NCI-H510A (cell line): ENCODE results near the gene DLEC1.
"Not testable (repeated sequence)": the region's sequence is repeated elsewhere in the genome, so short reads cannot be mapped to it uniquely, and the experiment has no call there.

ENCODE experiments used
- DNase-seq: peaks from one replicate; lab custom pipeline; 2025; lab: John Stamatoyannopoulos, UW

Gene DLEC1

DNA sequence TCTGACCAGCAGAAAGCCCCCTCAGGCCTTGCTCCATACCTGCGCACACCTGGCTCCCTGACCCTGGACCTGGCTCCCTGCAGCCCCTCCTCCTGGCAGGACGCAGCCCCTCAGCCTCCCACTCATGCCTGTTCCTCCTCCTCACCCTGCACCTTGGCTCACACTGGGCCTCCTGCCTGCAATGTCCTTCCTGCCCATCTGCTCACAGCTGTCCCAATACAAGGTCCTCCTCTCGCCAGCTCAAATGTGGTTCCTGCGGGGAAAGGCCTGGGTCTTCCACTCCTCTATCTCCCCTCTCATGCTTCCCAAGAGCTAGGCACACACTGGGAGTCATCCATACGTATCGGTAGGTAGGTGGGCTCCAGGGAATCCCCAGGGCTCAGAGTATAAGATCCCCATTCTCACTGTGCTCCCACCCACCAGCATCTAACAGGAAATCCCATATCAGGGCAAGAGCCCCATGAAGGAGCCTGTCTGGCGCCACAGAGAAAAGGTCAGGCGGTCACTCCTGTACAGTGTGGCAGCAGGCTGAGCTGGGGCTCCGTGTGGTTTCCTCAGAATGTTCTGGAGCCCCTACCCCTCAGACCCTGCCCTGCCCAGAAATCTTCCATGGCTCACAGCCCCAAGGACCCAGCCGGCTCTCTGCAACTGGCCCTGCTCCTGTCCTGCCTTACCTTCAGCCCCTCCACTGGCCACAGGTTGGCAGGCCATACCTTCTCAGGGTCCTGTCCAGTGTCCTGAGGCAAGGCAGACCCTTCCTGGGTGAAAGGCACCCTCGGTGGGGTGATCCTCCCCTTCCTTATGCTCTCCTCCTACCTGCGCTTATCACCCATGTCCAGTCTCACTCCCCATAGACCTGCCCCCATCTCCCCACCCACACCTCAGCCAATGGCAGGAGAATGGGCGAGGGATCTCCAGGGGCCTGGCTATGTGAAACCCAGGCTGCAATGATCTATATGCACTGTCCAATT, 20.4 kb upstream of the DLEC1 start:
- no peak for DNase-seq

DNA sequence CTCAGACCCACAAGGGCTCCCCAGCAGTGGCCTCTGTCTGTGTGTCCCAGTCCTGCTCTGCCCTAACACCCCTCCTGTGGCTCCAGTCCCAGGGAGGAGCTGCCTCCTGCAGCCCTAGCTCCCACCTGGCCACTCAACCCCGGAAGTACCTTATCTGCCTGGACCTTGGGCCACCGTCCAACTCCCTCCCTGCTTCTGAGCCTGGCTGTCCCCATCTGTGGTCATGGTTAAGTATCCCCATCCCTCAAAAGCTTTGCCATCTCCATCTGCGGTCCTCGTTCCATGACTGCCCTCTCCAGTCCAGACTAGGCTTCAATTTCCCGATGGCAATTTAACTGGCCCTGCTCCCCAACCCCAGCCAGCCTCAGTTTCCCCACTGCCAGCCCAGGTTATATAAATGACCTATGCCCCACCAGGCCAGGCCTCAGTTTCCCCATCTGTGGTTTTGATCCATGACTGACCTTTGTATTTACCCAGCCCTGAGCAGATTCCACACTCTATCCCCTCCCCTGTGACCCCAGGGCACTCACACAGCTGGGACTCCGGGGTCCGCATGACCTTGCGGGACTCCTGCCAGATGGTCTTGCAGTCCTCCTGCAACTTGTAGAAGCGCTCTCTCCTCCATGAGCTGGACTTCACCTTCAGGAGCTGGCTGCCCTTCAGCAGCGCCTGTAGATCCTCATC, 19.2 kb upstream of the DLEC1 start:
- DNase-seq, result no peak

- DNase-seq, result no peak
Measured at GRCh38 chr3:38020342-38020726, 18.7 kb upstream of the DLEC1 start.

DNA sequence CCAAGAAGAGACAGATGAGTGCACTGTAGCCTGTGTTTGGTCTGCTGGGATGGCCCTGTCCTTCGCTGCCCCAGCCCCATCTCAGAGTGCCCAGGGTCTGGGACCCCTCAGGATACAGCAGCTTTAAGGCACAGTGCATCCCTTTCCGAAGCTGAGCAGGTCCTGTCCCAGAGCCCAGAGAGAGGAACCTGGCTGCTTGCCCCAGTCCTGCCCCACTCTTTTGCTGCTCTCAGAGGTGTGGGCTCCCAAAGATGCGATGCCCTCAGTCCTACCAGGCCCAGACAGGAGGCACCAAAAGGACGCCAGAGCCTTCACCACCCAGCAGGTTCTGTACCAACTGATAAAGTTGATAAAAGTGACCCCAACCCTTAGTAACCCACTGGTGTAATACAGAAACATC, 17.8 kb upstream of the DLEC1 start:
- no peak for DNase-seq

- no peak for DNase-seq
Measured at GRCh38 chr3:38022301-38022700, 16.7 kb upstream of the DLEC1 start.

- DNase-seq, result no peak
Measured at GRCh38 chr3:38022896-38023709, 15.9 kb upstream of the DLEC1 start.

- no peak for DNase-seq
Measured at GRCh38 chr3:38026856-38027255, 12.2 kb upstream of the DLEC1 start.

DNA sequence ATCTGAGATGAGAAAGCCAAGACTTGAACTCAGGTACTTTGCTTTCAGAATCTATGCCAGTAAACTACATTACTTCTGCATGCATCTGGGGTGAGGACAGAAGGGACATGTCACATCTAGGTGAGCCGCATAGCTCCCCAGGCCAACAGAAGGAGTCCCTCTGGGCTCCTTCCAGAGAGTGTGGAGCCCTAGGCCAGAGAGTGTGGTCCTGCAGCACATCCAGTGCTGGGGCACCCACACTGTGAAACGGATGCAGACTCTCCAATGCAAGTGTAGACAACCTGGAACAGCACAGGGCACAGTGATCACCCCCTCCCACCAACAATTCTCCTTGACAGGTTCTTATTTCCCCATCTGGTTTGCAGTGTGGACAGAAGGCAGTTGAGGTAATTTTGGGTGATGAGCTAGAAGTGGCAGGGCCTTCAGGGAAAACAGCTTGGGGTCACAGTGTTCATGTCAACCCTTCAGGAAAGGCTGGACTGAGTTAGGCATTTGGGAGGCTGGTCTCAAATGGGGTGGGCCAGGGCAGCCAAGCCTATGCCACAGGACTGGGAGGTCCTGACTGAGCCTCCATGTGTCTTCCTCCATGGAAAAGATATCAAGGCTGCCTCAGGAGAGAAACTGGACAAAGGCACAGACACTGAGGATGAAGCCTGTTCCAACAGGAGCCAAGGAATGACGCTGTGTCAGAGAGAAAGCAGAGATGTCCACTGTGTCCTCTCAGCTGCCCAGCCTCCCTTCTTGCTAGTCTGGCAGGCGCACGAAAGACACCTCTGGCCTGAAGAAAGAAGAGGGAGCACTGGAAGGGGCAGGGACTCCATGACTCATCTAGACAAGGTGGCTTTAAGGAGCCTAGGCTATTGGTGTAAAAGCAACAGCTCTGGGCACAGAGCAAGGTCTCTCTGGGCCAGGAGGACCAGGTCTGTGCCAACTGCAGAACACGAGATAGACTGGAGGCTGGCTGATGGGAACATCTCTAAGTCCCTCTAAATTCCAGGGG, 11.2 kb upstream of the DLEC1 start:
- DNase-seq, result no peak

GRCh38 chr3:38028621-38029361, 10.2 kb upstream of the DLEC1 start:
- no peak for DNase-seq

DNA sequence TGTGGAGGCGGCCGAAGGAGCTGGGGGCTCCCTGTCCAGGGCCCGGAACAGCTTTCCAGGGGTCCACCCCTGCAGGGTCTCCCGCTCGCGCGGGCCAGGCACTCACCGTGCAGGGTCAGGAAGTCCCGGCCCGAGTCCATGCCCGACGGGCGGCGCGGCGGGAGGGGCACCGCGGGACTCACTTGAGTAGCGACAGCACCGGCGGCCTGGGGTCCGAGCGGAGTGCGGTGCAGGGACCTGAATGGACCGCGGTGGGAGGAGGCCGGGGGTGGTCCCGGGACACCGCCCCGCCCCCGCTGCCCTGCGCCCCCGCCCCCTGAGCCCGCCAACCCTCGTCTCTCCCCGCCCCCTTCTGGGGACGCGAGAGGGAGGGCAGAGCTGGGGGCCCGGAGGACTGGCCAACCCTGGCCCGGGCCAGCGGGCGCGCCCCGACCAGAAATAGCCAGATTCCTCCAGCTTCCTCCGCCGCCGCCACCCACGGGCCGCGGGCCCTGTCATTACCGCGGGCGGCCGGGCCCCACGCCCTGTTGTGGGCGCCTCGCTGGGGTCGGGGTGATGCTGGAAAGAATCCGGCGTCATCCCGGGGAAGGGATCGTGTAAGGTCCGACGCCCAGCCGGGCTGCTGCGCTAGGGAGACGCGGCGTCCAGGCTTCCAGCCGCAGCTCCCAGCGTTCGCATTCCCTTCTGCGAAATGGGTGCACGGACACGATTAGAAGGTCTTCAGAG, 9.4 kb upstream of the DLEC1 start, which contains the start of gene PLCD1:
TSS of gene PLCD1 (minus strand) at position 243 of the 726 bp plus-strand sequence. CDS start at position 140, 103 bp downstream.
- no peak for DNase-seq

DNA sequence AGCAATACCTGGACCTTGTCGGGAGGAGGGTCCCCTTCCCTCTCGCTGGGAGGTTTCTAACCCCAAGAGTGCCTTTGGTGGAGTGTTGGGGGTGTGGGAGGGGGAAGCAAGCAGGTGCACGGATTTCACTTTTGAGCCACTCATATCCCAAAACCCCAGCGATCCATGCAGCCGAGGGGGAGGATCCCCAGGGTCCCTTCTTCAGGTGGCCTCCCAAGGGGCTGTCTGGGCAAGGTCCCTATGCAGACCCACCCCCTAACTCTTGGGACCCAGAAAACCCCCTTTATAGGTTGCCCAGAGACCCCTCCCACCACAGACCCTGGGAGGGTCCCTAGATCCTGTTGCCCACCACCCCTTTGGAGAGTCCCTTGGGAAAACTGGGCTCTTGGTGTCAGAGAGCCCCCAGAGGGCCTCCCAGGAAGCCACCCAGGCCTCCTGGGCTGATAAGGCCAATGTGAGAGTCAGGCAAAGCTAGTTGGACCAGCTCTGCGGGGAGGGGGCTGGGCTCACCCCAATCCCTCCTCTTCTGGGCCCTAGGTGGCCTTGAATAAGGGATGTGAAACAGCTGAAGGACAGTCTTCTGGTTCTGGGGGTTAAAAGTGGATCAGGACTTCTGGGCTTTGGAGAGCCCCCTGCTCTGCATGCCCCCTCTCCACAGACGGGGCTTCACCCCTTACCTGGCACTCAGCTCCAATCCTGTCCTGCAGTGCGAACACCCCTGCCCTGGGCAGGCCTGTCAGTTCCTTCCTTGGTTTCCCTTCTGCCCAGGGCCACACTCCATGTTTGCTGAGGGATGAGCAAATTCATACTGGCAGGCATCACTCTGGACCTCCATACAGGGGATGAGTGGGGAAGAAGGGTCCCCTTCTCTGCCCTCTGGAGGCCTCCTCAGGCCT, 8.6 kb upstream of the DLEC1 start:
- DNase-seq, result no peak

- DNase-seq, result no peak
Measured at GRCh38 chr3:38031022-38031994, 7.7 kb upstream of the DLEC1 start.

DNA sequence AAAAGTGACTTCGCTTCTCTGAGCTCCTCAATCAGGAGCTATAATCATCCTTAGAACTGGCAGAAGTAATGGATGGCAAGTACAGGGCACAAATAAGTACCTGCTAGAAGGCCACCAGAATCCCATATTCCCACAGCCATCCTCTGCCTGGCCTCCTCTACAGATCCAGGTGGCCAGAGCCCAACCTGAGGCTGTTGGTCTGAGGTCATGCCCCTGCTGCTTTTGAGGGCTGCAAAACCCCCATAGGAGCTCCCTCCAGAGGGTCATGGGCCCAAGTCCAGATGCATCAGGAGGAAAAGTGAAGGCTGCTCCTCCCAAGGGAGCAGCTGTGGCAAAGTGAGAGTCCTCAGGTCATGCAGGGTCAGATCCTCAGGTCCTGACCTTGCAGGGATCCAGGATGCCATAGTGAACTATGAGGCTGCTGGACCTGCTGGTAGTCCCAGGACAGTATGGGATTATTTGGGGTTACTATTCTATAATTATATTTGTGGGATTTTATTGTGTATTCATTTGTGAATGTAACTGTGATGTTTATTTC, 6.6 kb upstream of the DLEC1 start:
- no peak for DNase-seq

GRCh38 chr3:38033586-38033985, 5.4 kb upstream of the DLEC1 start:
- DNase-seq, result not testable (repeated sequence)

GRCh38 chr3:38034335-38034734, 4.7 kb upstream of the DLEC1 start:
- not testable (repeated sequence) for DNase-seq

- no peak for DNase-seq
Measured at GRCh38 chr3:38036286-38036685, 2.7 kb upstream of the DLEC1 start.

DNA sequence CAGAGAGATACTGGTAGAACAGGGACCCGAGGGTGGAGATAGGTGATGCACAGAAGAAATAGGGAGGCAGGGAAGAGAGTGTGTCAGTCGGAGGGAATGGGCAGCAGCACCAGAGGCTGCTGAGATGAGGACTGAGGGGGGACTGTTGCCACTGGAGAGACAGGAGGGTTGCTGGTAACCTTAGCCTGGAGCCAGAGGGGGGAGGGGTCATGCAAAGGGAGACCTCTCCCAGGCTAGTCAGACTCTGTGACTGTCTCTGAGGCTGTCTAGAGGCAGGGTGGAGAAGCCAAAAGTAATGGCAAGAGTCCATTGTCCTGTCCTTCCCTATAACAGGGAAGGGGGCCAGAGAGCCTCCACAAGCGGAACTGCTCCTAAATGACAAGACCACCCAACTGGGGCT, 2.1 kb upstream of the DLEC1 start:
- DNase-seq, result no peak
